GM21447 (cell line): ENCODE results near the gene MYO1C.
A peak's percentile ranks its signal among the peaks of the same experiment; 100 is the strongest.

Source experiments
- ATAC-seq: cut with Tn5 transposase; IDR thresholded peaks from one replicate; pipeline ENCODE4 v1.9.1; 2021; ENCODE audit not compliant: unreplicated experiment

MYO1C gene

GRCh38 chr17:1486802-1487695, 5.4 kb downstream of the MYO1C start:
- ATAC-seq, result no peak

GRCh38 chr17:1485423-1486376, 6.8 kb downstream of the MYO1C start:
- ATAC-seq, result no peak

- ATAC-seq, result peak; percentile 44
Measured at GRCh38 chr17:1484676-1485422, 7.6 kb downstream of the MYO1C start.

GRCh38 chr17:1484060-1484535, 8.4 kb downstream of the MYO1C start:
- no peak for ATAC-seq

GRCh38 chr17:1482680-1483079, 9.8 kb downstream of the MYO1C start:
- no peak for ATAC-seq

- ATAC-seq, result no peak
Measured at GRCh38 chr17:1481736-1482135, 10.8 kb downstream of the MYO1C start.

GRCh38 chr17:1480747-1481465, 11.6 kb downstream of the MYO1C start:
- no peak for ATAC-seq

GRCh38 chr17:1478418-1478817, 14.1 kb downstream of the MYO1C start:
- no peak for ATAC-seq

- ATAC-seq, result peak; percentile 10
Measured at GRCh38 chr17:1475321-1475854, 17.1 kb downstream of the MYO1C start.

- ATAC-seq, result peak; percentile 75
Measured at GRCh38 chr17:1474402-1475189, 17.9 kb downstream of the MYO1C start.

- ATAC-seq, result no peak
Measured at GRCh38 chr17:1473841-1474240, 18.6 kb downstream of the MYO1C start.

GRCh38 chr17:1473170-1473569, 19.3 kb downstream of the MYO1C start:
- ATAC-seq, result no peak

- ATAC-seq, result no peak
Measured at GRCh38 chr17:1471911-1472821, 20.3 kb downstream of the MYO1C start.

- no peak for ATAC-seq
Measured at GRCh38 chr17:1471490-1471889, 21.0 kb downstream of the MYO1C start.

GRCh38 chr17:1470755-1471462, 21.6 kb downstream of the MYO1C start:
- no peak for ATAC-seq

- no peak for ATAC-seq
Measured at GRCh38 chr17:1470071-1470754, 22.3 kb downstream of the MYO1C start.
